Left lung (tissue), 10 donors: ENCODE data around the gene TRPM3. TPM values are rescaled to one million over a fixed set of nuclear protein-coding genes. Genes with fewer than 3 reads are reported as not detected.

ENCODE experiments used
- ATAC-seq: fragments of 200-7000 bp; cut with Tn5 transposase; one replicate; pipeline ENCODE4 v1.9.1; 2020; ENCODE audit warnings: moderate library complexity
- DNase-seq, 4 donors: peaks; one replicate each; pipeline ENCODE4 v3.0.0-alpha.2; 2013 to 2020
- H3K27ac ChIP-seq, 2 donors: fragments of 200-600 bp; sonication (generic) in 1 of 2; one replicate each; pipeline versions ENCODE4 v1.5.0 to v1.8.0; 2020 to 2021
- H3K27me3 ChIP-seq, 2 donors: fragments of 200-600 bp; sonication (generic) in 1 of 2; one replicate each; pipeline versions ENCODE4 v1.5.0 to v1.8.0; 2020 to 2021
- H3K36me3 ChIP-seq, 2 donors: fragments of 200-600 bp; sonication (generic) in 1 of 2; one replicate each; pipeline versions ENCODE4 v1.5.0 to v1.8.0; 2020 to 2021
- H3K4me1 ChIP-seq, 2 donors: fragments of 200-600 bp; one replicate each; pipeline ENCODE4 v1.8.0; 2021
- H3K4me3 ChIP-seq, 2 donors: fragments of 200-600 bp; sonication (generic) in 1 of 2; one replicate each; pipeline versions ENCODE4 v1.5.0 to v1.8.0; 2020 to 2021; ENCODE audit warnings: mild to moderate bottlenecking in 1 of 2
- H3K9me3 ChIP-seq, 2 donors: fragments of 200-600 bp; sonication (generic) in 1 of 2; one replicate each; pipeline versions ENCODE4 v1.5.0 to v1.8.0; 2020 to 2021
- intact Hi-C, 2 donors: fragments of 100-400 bp; cut with DNase I; formaldehyde crosslinking; loops; one replicate each; pipeline versions ENCODE4 v1.11.2 to v1.14.2; 2022
- polyA plus RNA-seq, 6 donors: library from polyadenylated mRNA; unstranded; fragments of 120-200 nt; gene quantifications; one replicate each; pipeline ENCODE4 v1.2.1, GENCODE V29; 2013; ENCODE audit not compliant: insufficient read length in 6 of 6
- total RNA-seq, 2 donors: library from RNA; stranded (reverse); fragmentation: NEBNext Ultra II Directional; extraction: Animal tissue kit (Norgen Biotek cat#: 25700); gene quantifications; one replicate each; pipeline ENCODE4 v1.2.1, GENCODE V29; 2021
- TF ChIP-seq, protein P1 (sequence below), 2 donors: fragments of 200-600 bp; sonication (generic) in 1 of 2; IDR thresholded peaks; one replicate each; pipeline versions ENCODE4 v1.5.0 to v1.8.0; 2021; ENCODE audit warnings: antibody characterized with exemption in 2 of 2
- donor health status: DM: no; HTN: yes; CAD: no.
- donor health status: DM: no; HTN: no; CAD: no.

Gene TRPM3
- total and polyA plus RNA-seq, 8 donors, result 0.17 to 2.1 (median 1.2) TPM

DNA sequence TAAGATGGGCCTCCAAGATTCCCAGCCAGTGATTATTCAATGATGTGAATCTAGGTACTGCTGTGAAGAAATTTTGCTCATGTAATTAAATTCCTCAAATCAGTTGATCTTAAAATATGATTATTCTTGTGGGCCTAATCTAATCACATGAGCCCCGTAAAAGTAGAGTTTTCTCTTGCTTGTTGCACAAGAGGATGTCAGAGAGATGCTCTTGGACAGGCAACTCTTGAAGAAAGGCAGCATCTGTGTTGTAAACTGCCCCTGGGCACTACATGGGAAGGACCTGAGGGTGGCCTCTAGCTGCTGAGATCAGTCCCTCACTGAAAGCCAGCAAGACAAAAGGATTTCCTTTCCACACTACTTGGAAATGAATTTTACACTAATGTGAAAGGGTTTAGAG is 132.9 kb downstream of the TRPM3 start:
- H3K27ac ChIP-seq, result no peak overlapping the region
- intact Hi-C loops, result no loop called here
- DNase-seq, result no peak
- peaks cover 0 to 4% of the 10 kb centered on the region in 2 donors for H3K9me3 ChIP-seq
- TF ChIP-seq, protein P1, sequence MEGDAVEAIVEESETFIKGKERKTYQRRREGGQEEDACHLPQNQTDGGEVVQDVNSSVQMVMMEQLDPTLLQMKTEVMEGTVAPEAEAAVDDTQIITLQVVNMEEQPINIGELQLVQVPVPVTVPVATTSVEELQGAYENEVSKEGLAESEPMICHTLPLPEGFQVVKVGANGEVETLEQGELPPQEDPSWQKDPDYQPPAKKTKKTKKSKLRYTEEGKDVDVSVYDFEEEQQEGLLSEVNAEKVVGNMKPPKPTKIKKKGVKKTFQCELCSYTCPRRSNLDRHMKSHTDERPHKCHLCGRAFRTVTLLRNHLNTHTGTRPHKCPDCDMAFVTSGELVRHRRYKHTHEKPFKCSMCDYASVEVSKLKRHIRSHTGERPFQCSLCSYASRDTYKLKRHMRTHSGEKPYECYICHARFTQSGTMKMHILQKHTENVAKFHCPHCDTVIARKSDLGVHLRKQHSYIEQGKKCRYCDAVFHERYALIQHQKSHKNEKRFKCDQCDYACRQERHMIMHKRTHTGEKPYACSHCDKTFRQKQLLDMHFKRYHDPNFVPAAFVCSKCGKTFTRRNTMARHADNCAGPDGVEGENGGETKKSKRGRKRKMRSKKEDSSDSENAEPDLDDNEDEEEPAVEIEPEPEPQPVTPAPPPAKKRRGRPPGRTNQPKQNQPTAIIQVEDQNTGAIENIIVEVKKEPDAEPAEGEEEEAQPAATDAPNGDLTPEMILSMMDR (IDR thresholded peaks at IDR 0.05), result no peak
- ATAC-seq, result no peak
- H3K36me3 ChIP-seq, result no peaks in the 10 kb centered on the region
- H3K4me1 ChIP-seq, result no peaks in the 10 kb centered on the region
- H3K4me3 ChIP-seq, result no peak overlapping the region
- no peaks in the 10 kb centered on the region for H3K27me3 ChIP-seq

GRCh38 chr9:70987986-70988385 is 133.4 kb downstream of the TRPM3 start:
- ATAC-seq (no peak), DNase-seq (no peak)
- intact Hi-C loops, result no loop called here
- H3K27me3 ChIP-seq, result no peaks in the 10 kb centered on the region
- H3K9me3 ChIP-seq, result peaks cover 0 to 6% of the 10 kb centered on the region in 2 donors
- H3K27ac ChIP-seq, result no peak overlapping the region
- TF ChIP-seq, protein P1 (IDR thresholded peaks at IDR 0.05), result no peak
- no peaks in the 10 kb centered on the region for H3K36me3 ChIP-seq
- no peak overlapping the region for H3K4me3 ChIP-seq
- no peaks in the 10 kb centered on the region for H3K4me1 ChIP-seq

DNA sequence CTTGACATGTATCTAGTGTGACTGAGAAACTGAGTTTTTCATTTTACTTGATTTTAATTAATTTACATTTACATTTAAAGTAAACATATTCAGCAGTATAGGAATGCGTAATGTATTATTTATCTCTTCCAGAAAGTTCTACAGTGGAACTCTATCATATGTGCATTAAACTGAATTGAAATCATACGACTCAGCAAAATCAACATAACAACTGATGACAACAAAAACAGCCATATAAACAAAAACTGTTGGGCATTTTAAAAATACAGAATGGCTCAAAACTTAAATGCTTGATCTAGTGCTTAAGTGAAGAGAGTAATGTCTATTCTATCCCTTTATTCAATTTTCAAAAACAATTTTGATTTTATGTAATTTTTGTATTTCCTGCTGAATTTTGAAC is 134.4 kb downstream of the TRPM3 start:
- no peaks in the 10 kb centered on the region for H3K27me3 ChIP-seq
- H3K36me3 ChIP-seq, result no peaks in the 10 kb centered on the region
- TF ChIP-seq, protein P1 (IDR thresholded peaks at IDR 0.05), result no peak
- H3K9me3 ChIP-seq, result peaks cover 0 to 6% of the 10 kb centered on the region in 2 donors
- ATAC-seq, result no peak
- DNase-seq, result no peak
- H3K4me1 ChIP-seq, result no peaks in the 10 kb centered on the region
- intact Hi-C loops, result no loop called here
- no peak overlapping the region for H3K4me3 ChIP-seq
- H3K27ac ChIP-seq, result no peak overlapping the region

DNA sequence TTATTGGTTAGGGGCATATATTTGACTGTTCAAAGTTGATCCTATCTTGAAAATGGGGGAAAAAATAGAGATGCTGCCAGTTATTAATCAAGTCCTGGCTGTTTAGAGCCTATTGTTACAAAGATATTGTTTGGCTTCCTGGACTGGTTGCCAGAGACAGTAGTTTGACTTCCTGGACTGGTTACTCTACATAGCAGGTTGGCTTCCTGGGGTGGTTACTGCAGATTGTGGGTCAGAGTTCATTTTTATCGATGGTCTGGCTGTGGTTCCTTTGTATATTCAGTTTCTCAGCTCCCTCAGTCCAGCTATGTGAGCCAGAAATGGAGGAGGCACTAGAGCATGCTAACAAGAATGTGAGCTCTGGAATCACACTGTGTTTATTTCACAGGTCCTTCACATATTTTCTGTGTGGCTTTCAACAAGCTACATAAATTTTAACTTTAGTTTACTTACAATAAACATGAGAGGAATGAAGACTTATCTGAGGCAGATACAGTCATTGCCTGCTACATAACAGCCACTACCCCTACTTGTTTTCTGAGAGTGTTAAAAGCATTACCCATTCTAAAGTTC is 137.6 kb downstream of the TRPM3 start:
- H3K4me1 ChIP-seq, result no peaks in the 10 kb centered on the region
- no peak for ATAC-seq
- H3K9me3 ChIP-seq, result peaks cover 0 to 6% of the 10 kb centered on the region in 2 donors
- no peaks in the 10 kb centered on the region for H3K36me3 ChIP-seq
- no peak overlapping the region for H3K27ac ChIP-seq
- no peaks in the 10 kb centered on the region for H3K27me3 ChIP-seq
- DNase-seq, result no peak
- no peak overlapping the region for H3K4me3 ChIP-seq
- TF ChIP-seq, protein P1 (IDR thresholded peaks at IDR 0.05), result no peak
- intact Hi-C loops, result no loop called here

- intact Hi-C loops, result no loop called here
- TF ChIP-seq, protein P1 (IDR thresholded peaks at IDR 0.05), result no peak
- DNase-seq (no peak), ATAC-seq (no peak)
- Histone ChIP-seq H3K4me1 (no peaks in the 10 kb centered on the region), H3K36me3 (no peaks in the 10 kb centered on the region), H3K4me3 (no peak overlapping the region), H3K27me3 (no peaks in the 10 kb centered on the region), H3K27ac (no peak overlapping the region), H3K9me3 (peaks cover 0 to 6% of the 10 kb centered on the region in 2 donors)
These were observed 140.1 kb downstream of the TRPM3 start for GRCh38 chr9:70981312-70981711.
